HEK293 (cell line): Measurements from ENCODE around the gene NINJ1.

ENCODE experiments used
- CTCF ChIA-PET: fragments of 350-600 bp; formaldehyde crosslinking; extraction: SDS; loops from one replicate; lab custom pipeline; 2021; ENCODE audit warnings: antibody characterized with exemption; lab: Yijun Ruan, JAX
- POLR2A ChIA-PET: fragments of 300-600 bp; formaldehyde crosslinking; extraction: SDS; loops from one replicate; lab custom pipeline; 2020; ENCODE audit warnings: antibody characterized with exemption, inconsistent platforms; lab: Yijun Ruan, JAX
- H3K27ac ChIP-seq: fragments of 200-500 bp; sonication (Bioruptor generic); 2 replicates; pipeline ENCODE4 v1.5.1; 2014; ENCODE audit warnings: low read depth, low read length, control low read depth, inconsistent platforms; ENCODE audit errors: extremely low read depth
- H3K36me3 ChIP-seq, 2 experiments: fragments of 200-500 bp in 1 of 2; sonication (Bioruptor generic) in 1 of 2; 1 replicate in 1 of 2; 2 replicates in 1 of 2; pipeline ENCODE4 v1.5.1; 2014 to 2017; ENCODE audit warnings: inconsistent platforms in 2 of 2, low read length in 2 of 2; ENCODE audit not compliant: control insufficient read depth in 2 of 2, insufficient read depth in 1 of 2
- H3K4me1 ChIP-seq: fragments of 200-500 bp; sonication (Bioruptor generic); 2 replicates; pipeline ENCODE4 v1.5.1; 2014; ENCODE audit warnings: mild to moderate bottlenecking, low read length, inconsistent platforms; ENCODE audit not compliant: control insufficient read depth, insufficient read depth
- H3K4me3 ChIP-seq: 2 replicates; pipeline ENCODE4 v1.5.1; 2011; ENCODE audit warnings: low read depth, mild to moderate bottlenecking, control low read depth, low read length, moderate library complexity
- H3K9me3 ChIP-seq: fragments of 200-500 bp; sonication (Bioruptor generic); 2 replicates; pipeline ENCODE4 v1.5.1; 2014; ENCODE audit warnings: low read depth, low read length, inconsistent platforms; ENCODE audit not compliant: control insufficient read depth, insufficient read depth
- RBAK ChIP-seq: fragments of 450-650 bp; formaldehyde crosslinking; IDR thresholded peaks from 2 replicates; pipeline ENCODE4 v1.5.1; 2016; ENCODE audit warnings: missing biosample characterization, missing genetic modification characterization
- REPIN1 ChIP-seq: fragments of 450-650 bp; formaldehyde crosslinking; IDR thresholded peaks from 2 replicates; pipeline ENCODE4 v1.5.1; 2017; ENCODE audit warnings: missing biosample characterization, missing genetic modification characterization, low read depth
- SALL2 ChIP-seq: fragments of 450-650 bp; formaldehyde crosslinking; IDR thresholded peaks from 2 replicates; pipeline ENCODE4 v1.5.0; 2017; ENCODE audit warnings: missing biosample characterization, mild to moderate bottlenecking, missing genetic modification characterization, borderline replicate concordance
- SETDB1 ChIP-seq: IDR thresholded peaks from one replicate; pipeline ENCODE4 v1.6.1; 2017; ENCODE audit warnings: mild to moderate bottlenecking, low read length, moderate library complexity, mixed read lengths; ENCODE audit not compliant: insufficient read length
- SP7 ChIP-seq: fragments of 450-650 bp; formaldehyde crosslinking; IDR thresholded peaks from 2 replicates; pipeline ENCODE4 v1.5.1; 2016; ENCODE audit warnings: missing biosample characterization, missing genetic modification characterization
- TCF7L2 ChIP-seq: IDR thresholded peaks from 2 replicates; pipeline ENCODE4 v1.6.1; 2011; ENCODE audit warnings: low read depth, mild to moderate bottlenecking, inconsistent platforms, low read length, moderate library complexity, borderline replicate concordance
- WT1 ChIP-seq: fragments of 450-650 bp; formaldehyde crosslinking; IDR thresholded peaks from 2 replicates; pipeline ENCODE4 v1.5.1; 2016; ENCODE audit warnings: missing biosample characterization, missing genetic modification characterization
- YY1 ChIP-seq: fragments of 450-650 bp; formaldehyde crosslinking; IDR thresholded peaks from 2 replicates; pipeline ENCODE4 v1.5.1; 2018; ENCODE audit warnings: missing biosample characterization, missing genetic modification characterization
- ZBTB17 ChIP-seq: fragments of 450-650 bp; formaldehyde crosslinking; IDR thresholded peaks from 2 replicates; pipeline ENCODE4 v1.5.1; 2016; ENCODE audit warnings: missing biosample characterization, missing genetic modification characterization
- ZFP41 ChIP-seq: fragments of 450-650 bp; formaldehyde crosslinking; IDR thresholded peaks from 2 replicates; pipeline ENCODE4 v1.5.1; 2016; ENCODE audit warnings: missing biosample characterization, missing genetic modification characterization, borderline replicate concordance
- ZNF16 ChIP-seq: fragments of 450-650 bp; formaldehyde crosslinking; IDR thresholded peaks from 2 replicates; pipeline ENCODE4 v1.5.1; 2016; ENCODE audit warnings: low read depth, missing biosample characterization, missing genetic modification characterization
- ZNF169 ChIP-seq: fragments of 450-650 bp; formaldehyde crosslinking; IDR thresholded peaks from 2 replicates; pipeline ENCODE4 v1.5.1; 2016; ENCODE audit warnings: missing biosample characterization, missing genetic modification characterization
- ZNF184 ChIP-seq: fragments of 450-650 bp; IDR thresholded peaks from 2 replicates; pipeline ENCODE4 v1.5.1; 2018; ENCODE audit warnings: missing biosample characterization, mild to moderate bottlenecking, missing genetic modification characterization
- ZNF366 ChIP-seq: fragments of 450-650 bp; formaldehyde crosslinking; conservative IDR thresholded peaks from 2 replicates; pipeline ENCODE4 v1.5.1; 2016; ENCODE audit warnings: missing biosample characterization, missing genetic modification characterization
- ZNF394 ChIP-seq: fragments of 450-650 bp; formaldehyde crosslinking; IDR thresholded peaks from 2 replicates; pipeline ENCODE4 v1.5.1; 2016; ENCODE audit warnings: missing biosample characterization, missing genetic modification characterization, mild to moderate bottlenecking, moderate library complexity, borderline replicate concordance
- ZNF544 ChIP-seq: fragments of 450-650 bp; formaldehyde crosslinking; IDR thresholded peaks from 2 replicates; pipeline ENCODE4 v1.5.0; 2017; ENCODE audit warnings: missing biosample characterization, missing genetic modification characterization
- ZNF549 ChIP-seq: fragments of 450-650 bp; IDR thresholded peaks from 2 replicates; pipeline ENCODE4 v1.5.1; 2018; ENCODE audit warnings: missing biosample characterization, missing genetic modification characterization, mild to moderate bottlenecking, inconsistent platforms, moderate library complexity
- ZNF560 ChIP-seq: fragments of 450-650 bp; formaldehyde crosslinking; IDR thresholded peaks from 2 replicates; pipeline ENCODE4 v1.5.1; 2017; ENCODE audit warnings: missing biosample characterization, missing genetic modification characterization, borderline replicate concordance
- ZNF610 ChIP-seq: fragments of 450-650 bp; formaldehyde crosslinking; IDR thresholded peaks from 2 replicates; pipeline ENCODE4 v1.5.1; 2016; ENCODE audit warnings: missing biosample characterization, missing genetic modification characterization, borderline replicate concordance
- ZNF623 ChIP-seq: fragments of 450-650 bp; formaldehyde crosslinking; IDR thresholded peaks from 2 replicates; pipeline ENCODE4 v1.5.1; 2016; ENCODE audit warnings: missing biosample characterization, missing genetic modification characterization
- ZSCAN18 ChIP-seq: fragments of 450-650 bp; formaldehyde crosslinking; IDR thresholded peaks from 2 replicates; pipeline ENCODE4 v1.5.1; 2016; ENCODE audit warnings: missing biosample characterization, missing genetic modification characterization
- TF ChIP-seq, protein P1 (sequence below): fragments of 450-650 bp; formaldehyde crosslinking; IDR thresholded peaks from 2 replicates; pipeline ENCODE4 v1.5.1; 2016; ENCODE audit warnings: missing biosample characterization, missing genetic modification characterization, low read depth
- TF ChIP-seq, protein P2 (sequence below): fragments of 450-650 bp; formaldehyde crosslinking; conservative IDR thresholded peaks from 2 replicates; pipeline ENCODE4 v1.5.1; 2016; ENCODE audit warnings: low read depth, missing biosample characterization, missing genetic modification characterization

The NINJ1 gene

DNA sequence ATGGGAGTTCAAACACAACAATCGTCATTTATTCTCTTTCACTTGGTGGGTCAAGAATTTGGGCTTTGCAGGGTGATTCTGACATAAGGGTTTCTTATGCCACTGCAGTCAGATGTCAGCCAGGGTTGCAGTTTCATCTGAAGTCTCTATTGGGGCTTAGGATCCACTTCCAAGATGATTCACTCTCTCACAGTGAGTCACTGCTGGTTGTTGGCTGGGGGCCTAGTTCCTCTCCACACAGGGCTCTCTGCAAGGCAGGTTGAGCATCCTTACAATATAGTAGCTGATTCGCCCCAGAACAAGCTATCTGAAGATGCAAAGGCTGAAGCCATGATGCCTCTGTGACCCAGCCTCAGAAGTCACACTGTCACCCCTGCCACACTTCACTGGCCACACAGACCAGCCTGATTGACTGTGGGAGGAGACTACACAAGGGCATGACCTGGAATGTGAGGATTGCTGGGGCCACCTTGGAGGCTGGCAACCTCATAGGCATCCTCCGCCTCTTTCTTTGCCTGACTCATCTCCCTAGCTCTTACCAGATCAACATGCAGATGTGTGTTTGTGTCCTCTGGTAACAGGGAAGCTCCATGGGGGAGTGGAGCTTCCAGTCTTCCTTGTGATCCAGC is 42.5 kb downstream of the NINJ1 start:
- H3K27ac ChIP-seq, result no peak overlapping the region
- TF ChIP-seq ZBTB17 (tag by site-specific recombination) (no peak), SETDB1 (peak; percentile 93), ZNF366 (0 out of 2 replicates have a peak, but pooled peaks have one; percentile 15), ZNF394 (tag by site-specific recombination) (peak; percentile 23; the same call in 1 of the 2 replicates), SP7 (tag by site-specific recombination) (peak; percentile 28; the same call in 1 of the 2 replicates), ZNF16 (tag by site-specific recombination) (no peak), ZNF184 (tag by site-specific recombination) (peak; percentile 60; the same call in 1 of the 2 replicates), ZNF623 (tag by site-specific recombination) (peak; percentile 11; the same call in 1 of the 2 replicates), ZNF544 (tag by site-specific recombination) (no peak)
- TF ChIP-seq, protein P1, sequence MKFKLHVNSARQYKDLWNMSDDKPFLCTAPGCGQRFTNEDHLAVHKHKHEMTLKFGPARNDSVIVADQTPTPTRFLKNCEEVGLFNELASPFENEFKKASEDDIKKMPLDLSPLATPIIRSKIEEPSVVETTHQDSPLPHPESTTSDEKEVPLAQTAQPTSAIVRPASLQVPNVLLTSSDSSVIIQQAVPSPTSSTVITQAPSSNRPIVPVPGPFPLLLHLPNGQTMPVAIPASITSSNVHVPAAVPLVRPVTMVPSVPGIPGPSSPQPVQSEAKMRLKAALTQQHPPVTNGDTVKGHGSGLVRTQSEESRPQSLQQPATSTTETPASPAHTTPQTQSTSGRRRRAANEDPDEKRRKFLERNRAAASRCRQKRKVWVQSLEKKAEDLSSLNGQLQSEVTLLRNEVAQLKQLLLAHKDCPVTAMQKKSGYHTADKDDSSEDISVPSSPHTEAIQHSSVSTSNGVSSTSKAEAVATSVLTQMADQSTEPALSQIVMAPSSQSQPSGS (tag by site-specific recombination), result no peak
- no peaks in the 10 kb centered on the region for H3K4me1 ChIP-seq
- H3K4me3 ChIP-seq, result no peak overlapping the region
- POLR2A ChIA-PET, result no interaction called here
- H3K9me3 ChIP-seq, result no peaks in the 10 kb centered on the region
- CTCF ChIA-PET, result interaction anchor here (0.7 to 1.1 kb wide), 3 partner anchors 17 to 150 kb away, joined by 3 to 4 read pairs (median 3); no protein-coding TSS in a partner anchor
- H3K36me3 ChIP-seq, result no peaks in the 10 kb centered on the region

- ChIA-PET POLR2A (interaction anchor here (0.7 kb wide), 1 partner anchor 26 kb away, joined by 3 read pairs; no protein-coding TSS in a partner anchor), CTCF (interaction anchor here (1.1 kb wide), 1 partner anchor 18 kb away, joined by 4 read pairs; no protein-coding TSS in a partner anchor)
- no peaks in the 10 kb centered on the region for H3K36me3 ChIP-seq
- H3K4me3 ChIP-seq, result no peak overlapping the region
- no peak overlapping the region for H3K27ac ChIP-seq
- H3K9me3 ChIP-seq, result no peaks in the 10 kb centered on the region
- no peak for TF ChIP-seq ZNF560 (tag by site-specific recombination)
- TF ChIP-seq, protein P2, sequence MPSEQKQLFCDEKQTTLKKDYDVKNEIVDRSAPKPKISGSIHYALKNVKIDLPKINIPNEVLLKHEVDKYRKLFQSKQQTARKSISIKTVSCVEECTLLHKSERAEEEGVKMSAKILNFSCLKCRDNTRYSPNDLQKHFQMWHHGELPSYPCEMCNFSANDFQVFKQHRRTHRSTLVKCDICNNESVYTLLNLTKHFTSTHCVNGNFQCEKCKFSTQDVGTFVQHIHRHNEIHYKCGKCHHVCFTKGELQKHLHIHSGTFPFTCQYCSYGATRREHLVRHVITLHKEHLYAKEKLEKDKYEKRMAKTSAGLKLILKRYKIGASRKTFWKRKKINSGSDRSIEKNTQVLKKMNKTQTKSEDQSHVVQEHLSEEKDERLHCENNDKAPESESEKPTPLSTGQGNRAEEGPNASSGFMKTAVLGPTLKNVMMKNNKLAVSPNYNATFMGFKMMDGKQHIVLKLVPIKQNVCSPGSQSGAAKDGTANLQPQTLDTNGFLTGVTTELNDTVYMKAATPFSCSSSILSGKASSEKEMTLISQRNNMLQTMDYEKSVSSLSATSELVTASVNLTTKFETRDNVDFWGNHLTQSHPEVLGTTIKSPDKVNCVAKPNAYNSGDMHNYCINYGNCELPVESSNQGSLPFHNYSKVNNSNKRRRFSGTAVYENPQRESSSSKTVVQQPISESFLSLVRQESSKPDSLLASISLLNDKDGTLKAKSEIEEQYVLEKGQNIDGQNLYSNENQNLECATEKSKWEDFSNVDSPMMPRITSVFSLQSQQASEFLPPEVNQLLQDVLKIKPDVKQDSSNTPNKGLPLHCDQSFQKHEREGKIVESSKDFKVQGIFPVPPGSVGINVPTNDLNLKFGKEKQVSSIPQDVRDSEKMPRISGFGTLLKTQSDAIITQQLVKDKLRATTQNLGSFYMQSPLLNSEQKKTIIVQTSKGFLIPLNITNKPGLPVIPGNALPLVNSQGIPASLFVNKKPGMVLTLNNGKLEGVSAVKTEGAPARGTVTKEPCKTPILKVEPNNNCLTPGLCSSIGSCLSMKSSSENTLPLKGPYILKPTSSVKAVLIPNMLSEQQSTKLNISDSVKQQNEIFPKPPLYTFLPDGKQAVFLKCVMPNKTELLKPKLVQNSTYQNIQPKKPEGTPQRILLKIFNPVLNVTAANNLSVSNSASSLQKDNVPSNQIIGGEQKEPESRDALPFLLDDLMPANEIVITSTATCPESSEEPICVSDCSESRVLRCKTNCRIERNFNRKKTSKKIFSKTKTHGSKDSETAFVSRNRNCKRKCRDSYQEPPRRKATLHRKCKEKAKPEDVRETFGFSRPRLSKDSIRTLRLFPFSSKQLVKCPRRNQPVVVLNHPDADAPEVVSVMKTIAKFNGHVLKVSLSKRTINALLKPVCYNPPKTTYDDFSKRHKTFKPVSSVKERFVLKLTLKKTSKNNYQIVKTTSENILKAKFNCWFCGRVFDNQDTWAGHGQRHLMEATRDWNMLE (tag by site-specific recombination), result no peak
- TF ChIP-seq REPIN1 (tag by site-specific recombination), result no peak
- TF ChIP-seq RBAK (tag by site-specific recombination), result no peak
- no peak for TF ChIP-seq ZNF549 (tag by site-specific recombination)
- TF ChIP-seq ZNF169 (tag by site-specific recombination), result no peak
- TF ChIP-seq WT1 (tag by site-specific recombination), result no peak
- TF ChIP-seq ZFP41 (tag by site-specific recombination), result no peak
- TF ChIP-seq ZNF610, result no peak
- no peak for TF ChIP-seq TCF7L2
- TF ChIP-seq SALL2 (tag by site-specific recombination), result no peak
- TF ChIP-seq YY1 (tag by site-specific recombination), result no peak
- no peak for TF ChIP-seq ZSCAN18 (tag by site-specific recombination)
- no peaks in the 10 kb centered on the region for H3K4me1 ChIP-seq
Observed at GRCh38 chr9:93091056-93091452, 43.0 kb downstream of the NINJ1 start.
